MM.1S (cell line): ENCODE results near the gene FCHO2.

Experiments
- EZH2 ChIP-seq: fragments of 300-600 bp; sonication (generic); optimal IDR thresholded peaks from 2 replicates; pipeline ENCODE3; 2017; ENCODE audit warnings: low read depth, mild to moderate bottlenecking, antibody characterized with exemption, low read length, mixed read lengths
- EZH2phosphoT487 ChIP-seq: fragments of 300-600 bp; sonication (generic); IDR thresholded peaks from 2 replicates; pipeline ENCODE4 v1.6.1; 2018; ENCODE audit warnings: antibody characterized with exemption, low read length
- TF ChIP-seq, protein P1 (sequence below): fragments of 300-600 bp; sonication (generic); IDR thresholded peaks from 2 replicates; pipeline ENCODE4 v1.5.1; 2016; ENCODE audit warnings: antibody characterized with exemption, low read length, mixed read lengths

DNA sequence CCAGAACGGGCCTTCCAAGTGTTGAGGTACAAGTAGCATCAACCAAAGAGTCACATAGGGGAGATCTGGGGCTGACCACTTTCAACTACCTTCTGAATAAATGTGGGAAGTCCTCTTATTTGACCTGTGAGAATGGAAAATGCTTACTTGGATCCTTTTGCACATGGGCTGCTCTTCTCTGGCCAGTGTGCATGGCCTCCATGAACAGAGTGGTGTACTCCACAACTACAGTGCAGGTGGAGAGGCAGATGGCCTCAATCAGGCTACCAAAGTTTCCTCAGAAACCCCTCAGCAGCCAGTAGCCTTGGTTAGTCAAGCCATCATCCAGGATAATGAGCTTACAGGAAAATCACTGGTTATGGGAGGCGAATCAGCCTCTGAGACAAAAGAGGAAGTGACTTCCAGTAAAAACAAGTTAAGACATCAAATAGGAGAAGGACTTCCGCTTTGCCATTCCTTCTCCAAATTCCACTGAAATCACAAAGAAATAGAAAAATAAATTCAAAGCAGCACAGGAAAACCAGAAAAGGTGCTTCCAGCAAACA is 18.3 kb upstream of the FCHO2 start:
- TF ChIP-seq, protein P1, sequence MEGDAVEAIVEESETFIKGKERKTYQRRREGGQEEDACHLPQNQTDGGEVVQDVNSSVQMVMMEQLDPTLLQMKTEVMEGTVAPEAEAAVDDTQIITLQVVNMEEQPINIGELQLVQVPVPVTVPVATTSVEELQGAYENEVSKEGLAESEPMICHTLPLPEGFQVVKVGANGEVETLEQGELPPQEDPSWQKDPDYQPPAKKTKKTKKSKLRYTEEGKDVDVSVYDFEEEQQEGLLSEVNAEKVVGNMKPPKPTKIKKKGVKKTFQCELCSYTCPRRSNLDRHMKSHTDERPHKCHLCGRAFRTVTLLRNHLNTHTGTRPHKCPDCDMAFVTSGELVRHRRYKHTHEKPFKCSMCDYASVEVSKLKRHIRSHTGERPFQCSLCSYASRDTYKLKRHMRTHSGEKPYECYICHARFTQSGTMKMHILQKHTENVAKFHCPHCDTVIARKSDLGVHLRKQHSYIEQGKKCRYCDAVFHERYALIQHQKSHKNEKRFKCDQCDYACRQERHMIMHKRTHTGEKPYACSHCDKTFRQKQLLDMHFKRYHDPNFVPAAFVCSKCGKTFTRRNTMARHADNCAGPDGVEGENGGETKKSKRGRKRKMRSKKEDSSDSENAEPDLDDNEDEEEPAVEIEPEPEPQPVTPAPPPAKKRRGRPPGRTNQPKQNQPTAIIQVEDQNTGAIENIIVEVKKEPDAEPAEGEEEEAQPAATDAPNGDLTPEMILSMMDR: no peak
- TF ChIP-seq EZH2 (no peak), EZH2phosphoT487 (no peak)
